22Rv1 (cell line): Measurements from ENCODE around the gene LIN9.
"Not testable (repeated sequence)": the region's sequence is repeated elsewhere in the genome, so short reads cannot be mapped to it uniquely, and the experiment has no call there.

Experiments used
- H3K27ac ChIP-seq: fragments of 450-650 bp; 2 replicates; pipeline ENCODE4 v1.5.1; 2017
- ZFX ChIP-seq: fragments of 450-650 bp; IDR thresholded peaks from 2 replicates; pipeline ENCODE4 v1.6.1; 2017; ENCODE audit warnings: antibody characterized with exemption, borderline replicate concordance
- TF ChIP-seq, protein P1 (sequence below): fragments of 450-650 bp; IDR thresholded peaks from 2 replicates; pipeline ENCODE4 v1.5.1; 2017; ENCODE audit warnings: mild to moderate bottlenecking

Gene LIN9

DNA sequence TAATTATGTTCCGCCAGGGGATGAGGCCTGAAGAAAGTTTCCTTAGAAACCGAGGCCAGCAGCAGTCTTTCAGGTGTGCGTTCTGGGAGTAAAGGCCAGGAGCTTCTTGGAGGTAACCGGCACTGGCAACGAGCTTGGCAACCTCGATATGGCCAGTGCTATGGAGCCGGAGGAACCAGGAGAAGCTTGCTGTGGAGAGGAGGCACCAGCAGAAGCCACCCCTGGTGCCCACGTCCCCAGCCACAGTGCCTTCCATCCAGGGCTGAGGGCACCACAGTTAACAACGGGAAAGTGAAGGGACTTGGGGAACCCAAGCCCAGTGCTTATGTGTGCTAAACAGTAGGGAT is 41.5 kb upstream of the LIN9 start:
- no peak for TF ChIP-seq ZFX
- TF ChIP-seq, protein P1, sequence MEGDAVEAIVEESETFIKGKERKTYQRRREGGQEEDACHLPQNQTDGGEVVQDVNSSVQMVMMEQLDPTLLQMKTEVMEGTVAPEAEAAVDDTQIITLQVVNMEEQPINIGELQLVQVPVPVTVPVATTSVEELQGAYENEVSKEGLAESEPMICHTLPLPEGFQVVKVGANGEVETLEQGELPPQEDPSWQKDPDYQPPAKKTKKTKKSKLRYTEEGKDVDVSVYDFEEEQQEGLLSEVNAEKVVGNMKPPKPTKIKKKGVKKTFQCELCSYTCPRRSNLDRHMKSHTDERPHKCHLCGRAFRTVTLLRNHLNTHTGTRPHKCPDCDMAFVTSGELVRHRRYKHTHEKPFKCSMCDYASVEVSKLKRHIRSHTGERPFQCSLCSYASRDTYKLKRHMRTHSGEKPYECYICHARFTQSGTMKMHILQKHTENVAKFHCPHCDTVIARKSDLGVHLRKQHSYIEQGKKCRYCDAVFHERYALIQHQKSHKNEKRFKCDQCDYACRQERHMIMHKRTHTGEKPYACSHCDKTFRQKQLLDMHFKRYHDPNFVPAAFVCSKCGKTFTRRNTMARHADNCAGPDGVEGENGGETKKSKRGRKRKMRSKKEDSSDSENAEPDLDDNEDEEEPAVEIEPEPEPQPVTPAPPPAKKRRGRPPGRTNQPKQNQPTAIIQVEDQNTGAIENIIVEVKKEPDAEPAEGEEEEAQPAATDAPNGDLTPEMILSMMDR = no peak
- H3K27ac ChIP-seq = no peak overlapping the region

DNA sequence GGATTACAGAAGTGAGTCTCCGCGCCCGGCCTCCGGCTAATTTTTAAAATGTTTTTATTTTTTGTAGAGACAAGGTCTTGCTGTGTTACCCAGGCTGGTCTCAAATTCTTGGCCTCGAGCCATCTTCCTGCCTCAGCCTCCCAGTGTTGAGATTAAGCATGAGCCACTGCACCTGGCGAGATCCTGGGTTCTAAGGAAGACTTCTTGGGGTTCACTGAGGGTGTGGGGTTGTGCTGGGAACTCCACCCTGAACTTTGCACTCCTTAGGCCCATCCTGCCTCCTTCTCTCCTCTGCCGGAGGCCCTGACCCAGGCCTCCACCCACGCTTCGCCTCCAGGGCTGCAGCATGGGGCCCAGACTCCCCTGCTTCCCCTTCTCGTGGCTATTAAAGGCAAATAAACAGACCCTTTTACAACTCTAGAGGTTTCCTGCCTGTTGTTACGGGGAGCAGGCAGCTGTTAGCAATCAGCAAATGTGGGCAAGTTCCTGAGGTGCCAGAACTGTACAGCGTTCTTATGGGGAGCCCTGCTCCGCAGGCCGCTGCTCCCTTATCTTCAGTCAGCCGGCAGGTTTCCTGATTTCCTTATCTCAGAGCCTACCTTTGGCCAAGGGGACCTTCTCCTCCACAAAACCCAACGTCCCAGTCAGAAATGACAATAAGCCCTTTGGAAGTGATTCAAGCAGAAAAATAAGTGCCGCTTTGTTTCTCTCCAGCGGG is 41.0 kb upstream of the LIN9 start:
- no peak for TF ChIP-seq ZFX
- TF ChIP-seq, protein P1 = no peak
- no peak overlapping the region for H3K27ac ChIP-seq

DNA sequence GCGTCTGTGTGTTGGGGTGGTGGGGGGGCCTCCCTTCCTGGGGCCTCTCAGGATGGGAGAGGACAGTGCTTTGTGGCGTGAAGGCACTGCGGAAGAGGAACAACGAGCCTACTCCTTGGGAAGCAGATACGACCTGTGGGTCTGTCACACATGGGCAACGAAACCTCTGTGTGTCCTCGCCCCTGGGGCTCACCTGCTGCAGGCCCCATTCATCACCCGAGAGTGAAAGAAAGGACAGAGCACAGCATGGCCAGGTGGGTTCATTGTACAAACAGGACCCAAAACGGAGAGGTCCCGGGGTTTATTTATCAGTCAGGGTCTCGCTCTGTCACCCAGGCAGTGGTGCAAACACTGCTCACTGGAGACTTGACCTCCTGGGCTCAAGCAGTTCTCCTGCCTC is 40.1 kb upstream of the LIN9 start:
- no peak overlapping the region for H3K27ac ChIP-seq

DNA sequence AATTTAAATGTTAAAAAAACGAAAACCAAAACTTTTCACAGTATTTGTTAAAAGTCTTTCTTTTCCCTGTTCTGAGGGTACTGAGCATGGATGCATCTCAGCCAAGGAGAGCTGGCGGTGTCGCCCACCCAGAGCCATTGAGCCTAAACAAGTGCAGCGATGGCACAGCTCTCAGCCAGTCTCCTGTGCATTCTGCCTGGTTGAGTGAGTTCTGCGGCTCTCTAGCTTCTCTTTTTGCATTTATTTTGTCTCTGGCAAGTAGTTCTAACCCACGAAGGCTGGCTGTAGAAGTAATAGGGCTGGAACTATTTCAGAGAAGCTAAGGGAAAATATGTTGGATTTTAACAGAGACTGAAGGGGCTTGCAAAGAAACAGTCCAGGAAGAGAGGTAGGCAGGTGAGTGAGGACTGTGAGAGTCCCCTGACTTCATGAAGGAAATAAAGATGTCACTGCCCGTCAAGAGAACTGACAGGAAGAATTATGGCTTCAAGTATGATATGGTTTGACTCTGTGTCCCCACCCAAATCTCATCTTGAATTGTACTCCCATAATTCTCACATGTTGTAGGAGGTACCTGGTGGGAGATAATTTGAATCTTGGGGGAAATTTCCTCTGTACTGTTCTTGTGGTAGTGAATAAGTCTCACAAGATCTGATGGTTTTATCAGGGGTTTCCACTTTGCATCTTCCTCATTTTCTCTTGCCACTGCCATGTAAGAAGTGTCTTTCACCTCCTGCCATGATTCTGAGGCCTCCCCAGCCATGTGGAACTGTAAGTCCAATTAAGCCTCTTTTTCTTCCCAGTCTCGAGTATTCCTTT is 35.7 kb upstream of the LIN9 start:
- TF ChIP-seq ZFX = no peak
- TF ChIP-seq, protein P1 = no peak
- no peak overlapping the region for H3K27ac ChIP-seq

More for the DNA sequence above, 40.1 kb upstream of the LIN9 start:
- no peak for TF ChIP-seq ZFX
- TF ChIP-seq, protein P1 = no peak

DNA sequence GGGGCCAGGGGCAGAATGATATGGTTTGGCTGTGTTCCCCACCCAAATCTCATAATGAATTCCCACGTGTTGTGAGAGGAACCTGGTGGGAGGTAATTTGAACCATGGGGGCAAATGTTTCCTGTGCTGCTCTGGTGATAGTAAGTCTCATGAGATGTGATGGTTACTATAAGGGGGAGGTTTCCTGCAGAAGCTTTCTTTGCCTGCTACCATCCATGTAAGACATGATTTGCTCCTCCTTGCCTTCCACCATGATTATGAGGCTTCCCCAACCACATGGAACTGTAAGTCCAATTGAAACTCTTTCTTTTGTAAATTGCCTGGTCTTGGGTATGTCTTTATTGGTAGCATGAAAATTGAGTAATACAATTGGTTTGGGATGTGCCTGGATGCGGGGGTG is 33.7 kb upstream of the LIN9 start:
- no peak overlapping the region for H3K27ac ChIP-seq
- TF ChIP-seq ZFX = no peak
- TF ChIP-seq, protein P1 = no peak

DNA sequence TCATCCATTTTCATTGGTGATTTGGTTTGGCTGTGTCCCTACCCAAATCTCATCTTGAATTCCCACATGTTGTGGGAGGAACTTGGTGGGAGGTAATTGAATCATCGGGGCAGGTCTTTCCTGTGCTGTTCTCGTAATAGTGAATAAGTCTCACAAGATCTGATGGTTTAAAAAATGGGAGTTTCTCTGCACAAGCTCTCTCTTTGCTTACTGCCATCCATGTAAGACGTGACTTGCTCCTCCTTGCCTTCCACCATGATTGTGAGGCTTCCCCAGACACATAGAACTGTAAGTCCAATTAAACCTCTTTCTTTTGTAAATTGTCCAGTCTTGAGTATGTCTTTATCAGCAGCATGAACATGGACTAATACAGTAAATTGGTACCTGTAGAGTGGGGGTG is 31.1 kb upstream of the LIN9 start:
- not testable (repeated sequence) for H3K27ac ChIP-seq

DNA sequence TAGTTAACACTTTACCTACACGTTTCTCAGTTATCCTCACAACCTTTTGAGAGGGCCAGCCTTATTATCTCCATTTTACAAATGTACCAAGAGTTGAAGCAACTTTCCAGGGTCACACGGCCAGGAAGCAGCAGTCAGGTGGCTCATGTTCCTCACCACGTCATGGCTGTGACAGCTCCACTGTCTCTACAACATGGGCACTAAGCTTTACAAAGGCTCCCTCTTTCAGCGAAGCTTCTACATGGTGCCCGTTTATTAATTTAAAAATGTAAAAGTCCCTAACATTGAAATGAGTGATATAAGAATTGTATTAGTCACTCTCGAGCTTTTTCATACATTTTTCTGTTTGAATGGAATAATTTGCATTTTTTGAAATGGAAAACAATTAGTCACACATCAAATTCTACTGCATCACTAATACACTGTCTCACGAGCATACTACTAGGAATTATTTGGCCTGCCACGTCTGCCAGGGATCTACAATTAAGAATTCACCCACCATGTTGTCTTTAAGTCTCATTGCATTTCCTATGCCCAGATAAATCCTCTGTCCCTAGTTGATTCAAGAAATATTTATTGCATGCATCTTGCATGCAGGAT is 28.4 kb upstream of the LIN9 start:
- TF ChIP-seq, protein P1 = no peak
- no peak for TF ChIP-seq ZFX
- H3K27ac ChIP-seq = no peak overlapping the region
